ENCODE results near the gene GNAT1.

DNA sequence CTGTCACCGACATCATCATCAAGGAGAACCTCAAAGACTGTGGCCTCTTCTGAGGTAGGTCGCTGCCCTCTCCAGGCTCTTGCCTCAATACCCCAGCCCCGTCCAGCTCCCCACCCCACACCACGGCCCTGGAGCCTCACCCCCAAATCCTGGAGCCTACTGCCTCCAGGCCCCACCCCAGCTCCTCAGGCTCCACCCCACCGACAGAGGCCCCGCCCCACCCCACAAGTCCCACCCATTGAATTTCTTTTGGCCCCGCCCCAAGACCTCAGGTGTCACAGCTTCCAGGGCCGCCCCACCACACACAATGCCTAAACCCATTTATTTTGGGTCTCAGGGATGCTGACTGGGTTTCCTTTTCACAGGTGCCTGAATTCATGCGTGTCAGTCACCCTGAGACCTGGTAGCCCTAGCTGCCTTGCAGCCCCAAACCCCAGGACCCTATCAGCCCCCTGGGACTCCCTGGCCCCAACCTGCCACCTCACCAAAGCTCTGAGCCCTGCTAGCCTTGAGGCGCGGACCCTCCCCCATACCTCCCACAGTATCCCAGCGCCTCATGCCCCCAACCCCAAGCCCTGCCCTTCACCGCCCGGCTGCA, 3.6 kb downstream of the GNAT1 start:
- TF ChIP-seq, protein P1, sequence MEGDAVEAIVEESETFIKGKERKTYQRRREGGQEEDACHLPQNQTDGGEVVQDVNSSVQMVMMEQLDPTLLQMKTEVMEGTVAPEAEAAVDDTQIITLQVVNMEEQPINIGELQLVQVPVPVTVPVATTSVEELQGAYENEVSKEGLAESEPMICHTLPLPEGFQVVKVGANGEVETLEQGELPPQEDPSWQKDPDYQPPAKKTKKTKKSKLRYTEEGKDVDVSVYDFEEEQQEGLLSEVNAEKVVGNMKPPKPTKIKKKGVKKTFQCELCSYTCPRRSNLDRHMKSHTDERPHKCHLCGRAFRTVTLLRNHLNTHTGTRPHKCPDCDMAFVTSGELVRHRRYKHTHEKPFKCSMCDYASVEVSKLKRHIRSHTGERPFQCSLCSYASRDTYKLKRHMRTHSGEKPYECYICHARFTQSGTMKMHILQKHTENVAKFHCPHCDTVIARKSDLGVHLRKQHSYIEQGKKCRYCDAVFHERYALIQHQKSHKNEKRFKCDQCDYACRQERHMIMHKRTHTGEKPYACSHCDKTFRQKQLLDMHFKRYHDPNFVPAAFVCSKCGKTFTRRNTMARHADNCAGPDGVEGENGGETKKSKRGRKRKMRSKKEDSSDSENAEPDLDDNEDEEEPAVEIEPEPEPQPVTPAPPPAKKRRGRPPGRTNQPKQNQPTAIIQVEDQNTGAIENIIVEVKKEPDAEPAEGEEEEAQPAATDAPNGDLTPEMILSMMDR (IDR thresholded peaks at IDR 0.05), result no peak
- TF ChIP-seq POLR2A (IDR thresholded peaks at IDR 0.05), result no peak
